Vagina (tissue), 2 donors: ENCODE results near the gene CCT5. TPM values are rescaled to one million over a fixed set of nuclear protein-coding genes. Genes with fewer than 3 reads are reported as not detected.

ENCODE experiments used
- DNase-seq, 2 donors: peaks; one replicate each; pipeline ENCODE4 v3.0.0-alpha.2; 2017; ENCODE audit errors: extremely low spot score in 2 of 2
- H3K27ac ChIP-seq: fragments of 200-600 bp; sonication (generic); one replicate; pipeline ENCODE4 v1.5.1; 2019
- H3K27me3 ChIP-seq: fragments of 200-600 bp; sonication (generic); one replicate; pipeline ENCODE4 v1.5.1; 2019
- H3K36me3 ChIP-seq, 2 donors: fragments of 200-600 bp; sonication (generic); one replicate each; pipeline ENCODE4 v1.5.1; 2017 to 2019
- H3K4me1 ChIP-seq: fragments of 200-600 bp; sonication (generic); one replicate; pipeline ENCODE4 v1.5.1; 2019
- H3K4me3 ChIP-seq, 2 donors: fragments of 200-600 bp; sonication (generic); 1 replicate in 1 of 2; 2 replicates in 1 of 2; pipeline ENCODE4 v1.5.1; 2016 to 2019
- H3K9me3 ChIP-seq: fragments of 200-600 bp; sonication (generic); one replicate; pipeline ENCODE4 v1.5.1; 2019
- POLR2A ChIP-seq, 2 donors: fragments of 450-650 bp; IDR thresholded peaks; one replicate each; pipeline ENCODE4 v1.6.1; 2017; ENCODE audit warnings: antibody characterized with exemption in 2 of 2, mild to moderate bottlenecking in 2 of 2, moderate library complexity in 2 of 2
- POLR2AphosphoS5 ChIP-seq, 2 donors: sonication (generic); formaldehyde crosslinking; IDR thresholded peaks; one replicate each; pipeline ENCODE4 v1.9.0; 2017; ENCODE audit warnings: antibody characterized with exemption in 2 of 2, mild to moderate bottlenecking in 2 of 2, low read depth in 1 of 2; ENCODE audit not compliant: insufficient read depth in 1 of 2
- intact Hi-C: fragments of 100-400 bp; cut with DNase I; formaldehyde crosslinking; loops from one replicate; pipeline ENCODE4 v1.15.1; 2023
- total RNA-seq: library from RNA; depleted of rRNA; stranded (reverse); fragments of >200 nt; gene quantifications from one replicate; pipeline ENCODE4 v1.2.3, GENCODE V29; 2016
- TF ChIP-seq, protein P1 (sequence below), 3 experiments: fragments of 450-650 bp in 2 of 3; fragments of 200-600 bp in 1 of 3; sonication (generic) in 1 of 3; IDR thresholded peaks; one replicate each; pipeline ENCODE4 v1.5.1; 2017 to 2019; ENCODE audit warnings: antibody characterized with exemption in 3 of 3, mild to moderate bottlenecking in 2 of 3, moderate library complexity in 2 of 3

Gene CCT5
- total RNA-seq, 1 donor from 2014 or later: 83.2 TPM

DNA sequence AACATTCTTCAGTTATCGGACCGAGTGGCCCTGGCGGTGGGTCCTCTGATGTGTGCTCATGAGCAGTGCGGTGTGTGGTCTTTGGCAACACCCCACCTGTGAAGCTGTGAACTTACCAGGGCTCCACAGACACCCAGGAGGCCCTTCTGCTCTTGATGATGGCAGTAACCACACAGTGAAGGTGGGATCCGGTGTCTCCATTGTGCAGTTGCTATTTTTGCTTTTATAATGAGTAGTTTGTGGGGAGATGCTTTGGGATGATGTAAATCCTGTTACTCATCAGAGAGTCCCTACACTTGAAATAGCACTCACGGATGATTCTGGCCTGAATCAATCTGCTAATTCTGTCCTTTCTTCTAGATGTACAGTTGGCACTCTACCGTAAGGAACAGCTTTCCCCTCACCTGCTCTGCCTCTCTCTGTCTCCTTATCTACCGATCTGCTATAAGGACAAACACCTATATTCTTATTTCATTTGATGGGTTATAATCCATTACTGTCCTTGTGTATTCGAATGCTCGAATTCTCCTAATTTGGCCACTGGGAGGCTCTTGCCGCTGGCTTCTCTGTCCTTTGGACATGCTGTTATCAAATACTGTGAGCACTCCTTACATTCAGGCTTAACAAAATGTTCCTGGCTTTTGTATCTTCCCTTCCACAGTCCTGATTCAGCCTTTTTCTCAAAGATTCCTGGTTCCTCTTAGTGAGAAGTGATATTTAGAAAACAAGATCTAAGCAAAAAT is 20.6 kb upstream of the CCT5 start:
- H3K9me3 ChIP-seq: no peaks in the 10 kb centered on the region
- intact Hi-C loops: no loop called here
- no peak for DNase-seq
- no peaks in the 10 kb centered on the region for H3K27me3 ChIP-seq
- no peak overlapping the region for H3K4me3 ChIP-seq
- H3K27ac ChIP-seq: no peak overlapping the region
- H3K4me1 ChIP-seq: no peaks in the 10 kb centered on the region
- no peaks in the 10 kb centered on the region for H3K36me3 ChIP-seq
- TF ChIP-seq, protein P1, sequence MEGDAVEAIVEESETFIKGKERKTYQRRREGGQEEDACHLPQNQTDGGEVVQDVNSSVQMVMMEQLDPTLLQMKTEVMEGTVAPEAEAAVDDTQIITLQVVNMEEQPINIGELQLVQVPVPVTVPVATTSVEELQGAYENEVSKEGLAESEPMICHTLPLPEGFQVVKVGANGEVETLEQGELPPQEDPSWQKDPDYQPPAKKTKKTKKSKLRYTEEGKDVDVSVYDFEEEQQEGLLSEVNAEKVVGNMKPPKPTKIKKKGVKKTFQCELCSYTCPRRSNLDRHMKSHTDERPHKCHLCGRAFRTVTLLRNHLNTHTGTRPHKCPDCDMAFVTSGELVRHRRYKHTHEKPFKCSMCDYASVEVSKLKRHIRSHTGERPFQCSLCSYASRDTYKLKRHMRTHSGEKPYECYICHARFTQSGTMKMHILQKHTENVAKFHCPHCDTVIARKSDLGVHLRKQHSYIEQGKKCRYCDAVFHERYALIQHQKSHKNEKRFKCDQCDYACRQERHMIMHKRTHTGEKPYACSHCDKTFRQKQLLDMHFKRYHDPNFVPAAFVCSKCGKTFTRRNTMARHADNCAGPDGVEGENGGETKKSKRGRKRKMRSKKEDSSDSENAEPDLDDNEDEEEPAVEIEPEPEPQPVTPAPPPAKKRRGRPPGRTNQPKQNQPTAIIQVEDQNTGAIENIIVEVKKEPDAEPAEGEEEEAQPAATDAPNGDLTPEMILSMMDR (IDR thresholded peaks at IDR 0.05): no peak
- TF ChIP-seq POLR2A (IDR thresholded peaks at IDR 0.05): no peak

DNA sequence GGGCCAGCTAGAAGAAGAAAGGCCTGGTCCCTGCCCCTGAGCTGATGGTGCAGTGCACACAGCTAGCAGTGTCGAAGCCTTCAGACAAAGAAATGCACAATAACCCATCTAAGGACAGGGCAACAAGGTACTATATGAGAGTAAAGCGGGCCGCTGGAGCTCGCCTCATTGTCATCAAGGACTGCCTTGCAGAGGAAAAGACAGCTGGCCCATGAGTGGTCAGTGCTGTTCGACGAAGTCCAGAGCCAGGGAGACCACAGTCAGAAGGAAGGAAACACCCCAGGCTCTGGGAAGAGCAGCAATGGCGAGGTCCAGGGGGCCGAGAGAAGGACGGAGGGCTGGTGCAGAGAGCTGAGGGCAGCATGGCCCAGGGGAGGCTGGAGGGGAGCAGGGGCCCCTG is 17.7 kb upstream of the CCT5 start:
- Histone ChIP-seq H3K4me3 (no peak overlapping the region), H3K9me3 (no peaks in the 10 kb centered on the region), H3K4me1 (no peaks in the 10 kb centered on the region), H3K27ac (no peak overlapping the region), H3K27me3 (no peaks in the 10 kb centered on the region), H3K36me3 (peaks cover 0 to 10% of the 10 kb centered on the region in 2 donors)
- no peak for DNase-seq
- intact Hi-C loops: no loop called here
- TF ChIP-seq, protein P1 (IDR thresholded peaks at IDR 0.05): no peak
- TF ChIP-seq POLR2AphosphoS5 (IDR thresholded peaks at IDR 0.05; ENCODE audit: insufficient read depth in 1 of 2, low read depth in 1 of 2) (no peak), POLR2A (IDR thresholded peaks at IDR 0.05) (no peak)

DNA sequence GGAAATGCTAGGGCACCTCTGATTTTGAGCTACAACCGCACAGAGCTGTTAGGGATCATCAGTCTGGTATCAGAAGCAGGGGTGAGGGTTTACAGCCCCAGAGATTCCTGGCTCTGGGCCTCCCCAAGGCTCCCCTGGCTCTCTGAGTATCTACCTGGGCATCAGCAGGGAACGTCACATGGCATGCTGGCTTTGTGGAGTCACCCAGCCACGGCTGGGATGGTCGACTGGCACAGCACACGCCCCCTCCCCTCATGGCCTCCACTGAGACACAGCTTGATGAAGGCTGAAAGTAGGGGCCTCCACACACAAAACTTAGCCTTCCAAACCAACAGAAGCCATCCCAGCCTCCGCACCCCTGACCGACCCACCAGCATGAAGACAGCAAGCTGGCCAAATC is 17.1 kb upstream of the CCT5 start:
- peaks cover 0 to 14% of the 10 kb centered on the region in 2 donors for H3K36me3 ChIP-seq
- TF ChIP-seq POLR2AphosphoS5 (IDR thresholded peaks at IDR 0.05; ENCODE audit: insufficient read depth in 1 of 2, low read depth in 1 of 2): no peak
- TF ChIP-seq, protein P1 (IDR thresholded peaks at IDR 0.05): no peak
- TF ChIP-seq POLR2A (IDR thresholded peaks at IDR 0.05): no peak
- H3K4me1 ChIP-seq: no peaks in the 10 kb centered on the region
- no peaks in the 10 kb centered on the region for H3K27me3 ChIP-seq
- H3K9me3 ChIP-seq: no peaks in the 10 kb centered on the region
- no peak for DNase-seq
- H3K4me3 ChIP-seq: no peak overlapping the region
- no peak overlapping the region for H3K27ac ChIP-seq
- intact Hi-C loops: no loop called here

DNA sequence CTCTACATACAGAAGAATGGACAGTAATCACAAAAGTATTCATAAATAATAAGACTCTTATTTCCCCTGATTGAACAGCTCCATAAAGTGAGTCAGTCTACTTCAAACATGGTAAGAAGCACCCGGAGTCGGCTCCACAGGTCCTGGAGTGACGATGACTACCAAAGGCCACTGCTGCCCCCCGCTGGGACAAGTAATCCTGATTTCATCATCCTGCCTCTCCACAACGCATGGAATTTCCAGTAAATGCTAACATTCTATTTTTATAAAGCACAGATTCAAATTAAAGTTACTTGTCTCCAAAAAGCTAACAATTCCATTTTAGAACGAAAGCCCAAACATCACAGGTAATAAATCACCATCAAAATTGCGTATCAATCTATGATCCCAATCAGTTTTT is 16.6 kb upstream of the CCT5 start:
- Histone ChIP-seq H3K36me3 (peaks cover 0 to 19% of the 10 kb centered on the region in 2 donors), H3K27me3 (no peaks in the 10 kb centered on the region), H3K9me3 (no peaks in the 10 kb centered on the region), H3K4me3 (no peak overlapping the region), H3K4me1 (no peaks in the 10 kb centered on the region), H3K27ac (no peak overlapping the region)
- intact Hi-C loops: no loop called here
- no peak for TF ChIP-seq POLR2AphosphoS5 (IDR thresholded peaks at IDR 0.05; ENCODE audit: insufficient read depth in 1 of 2, low read depth in 1 of 2)
- TF ChIP-seq POLR2A (IDR thresholded peaks at IDR 0.05): no peak
- TF ChIP-seq, protein P1 (IDR thresholded peaks at IDR 0.05): peak in 1 of 3 experiments; percentile 17
- no peak for DNase-seq

DNA sequence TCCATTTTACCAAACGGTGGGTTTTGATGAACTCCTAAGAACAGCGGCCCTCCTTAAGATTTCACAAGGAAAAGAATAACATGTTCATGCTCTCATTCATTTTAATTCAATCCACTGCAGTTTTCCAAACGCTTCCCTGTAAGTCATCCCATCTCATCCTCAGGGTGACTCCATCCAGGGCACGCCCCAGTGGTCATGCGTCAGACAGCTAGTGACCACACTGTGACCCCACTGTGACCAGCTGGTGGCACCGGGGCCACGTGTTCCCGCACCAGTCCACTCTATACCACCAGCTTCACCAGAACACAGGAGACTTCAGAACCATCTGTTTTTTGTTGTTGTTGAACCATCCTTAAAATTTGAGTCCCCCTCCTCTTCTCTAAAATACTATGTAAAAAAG is 14.7 kb upstream of the CCT5 start:
- intact Hi-C loops: no loop called here
- H3K36me3 ChIP-seq: peaks cover 0 to 26% of the 10 kb centered on the region in 2 donors
- H3K9me3 ChIP-seq: no peaks in the 10 kb centered on the region
- H3K27ac ChIP-seq: no peak overlapping the region
- no peak overlapping the region for H3K4me3 ChIP-seq
- H3K4me1 ChIP-seq: no peaks in the 10 kb centered on the region
- H3K27me3 ChIP-seq: no peaks in the 10 kb centered on the region
- no peak for DNase-seq
- TF ChIP-seq POLR2A (IDR thresholded peaks at IDR 0.05) (no peak), POLR2AphosphoS5 (IDR thresholded peaks at IDR 0.05; ENCODE audit: insufficient read depth in 1 of 2, low read depth in 1 of 2) (no peak)
- TF ChIP-seq, protein P1 (IDR thresholded peaks at IDR 0.05): no peak
